A549 (cell line): ENCODE data around the gene ZNF526.

Experiments
- CBX2 ChIP-seq: fragments of 200-600 bp; sonication (generic); IDR thresholded peaks from 2 replicates; pipeline ENCODE4 v1.6.1; 2016; ENCODE audit warnings: low read depth, mild to moderate bottlenecking, borderline replicate concordance
- CTCF ChIP-seq: fragments of >200 bp; sonication (Bioruptor Twin); formaldehyde crosslinking; IDR thresholded peaks from 3 replicates; pipeline ENCODE4 v1.5.1; 2016
- EP300 ChIP-seq, 2 experiments: fragments of >200 bp; sonication (Bioruptor Twin); formaldehyde crosslinking; IDR thresholded peaks; 2 replicates in 1 of 2; 3 replicates in 1 of 2; pipeline ENCODE4 v1.6.1; 2016 to 2017
- FOSL2 ChIP-seq, 2 experiments: fragments of 450-650 bp in 1 of 2; fragments of >200 bp in 1 of 2; sonication (Bioruptor Twin) in 1 of 2; formaldehyde crosslinking; IDR thresholded peaks; 2 replicates each; pipeline versions ENCODE4 v1.5.0 to v1.6.1; 2016 to 2020; ENCODE audit warnings: mild to moderate bottlenecking in 1 of 2, moderate library complexity in 1 of 2

DNA sequence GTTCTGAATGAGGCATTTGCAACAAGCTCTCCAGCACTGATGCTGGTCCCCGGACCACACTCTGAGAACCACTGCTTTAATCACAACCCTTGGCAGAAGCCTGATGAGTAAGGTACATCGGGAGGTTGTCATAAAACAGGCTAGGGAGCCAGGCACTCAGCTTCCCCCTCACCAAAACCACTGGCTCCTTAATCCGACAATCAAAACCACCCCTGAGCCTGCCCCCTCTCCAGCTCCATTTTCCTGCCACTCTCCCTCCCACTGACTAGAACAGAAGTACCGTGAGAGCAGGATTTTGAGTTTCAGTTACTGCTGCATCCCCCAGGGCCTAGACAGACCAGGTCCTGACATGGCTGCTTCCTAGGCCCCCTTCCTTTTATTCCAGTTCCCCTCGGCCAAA lies 15.1 kb downstream of the ZNF526 start:
- TF ChIP-seq CTCF (no peak), FOSL2 (IDR thresholded peaks at IDR 0.05) (no peak; the same call in 1 of the 2 replicates), FOSL2 (CRISPR knock-in tag; IDR thresholded peaks at IDR 0.05) (no peak), CBX2 (no peak), EP300 (IDR thresholded peaks at IDR 0.05) (no peak)
